ENCODE data around the gene FA2H.
"Not testable (repeated sequence)": the region's sequence is repeated elsewhere in the genome, so short reads cannot be mapped to it uniquely, and the experiment has no call there.

FA2H gene

GRCh38 chr16:74769586-74770190, 4.9 kb downstream of the FA2H start:
- DNase-seq (ENCODE audit: low read depth), result no peak

GRCh38 chr16:74768239-74768638, 6.4 kb downstream of the FA2H start:
- DNase-seq (ENCODE audit: low read depth), result no peak

DNA sequence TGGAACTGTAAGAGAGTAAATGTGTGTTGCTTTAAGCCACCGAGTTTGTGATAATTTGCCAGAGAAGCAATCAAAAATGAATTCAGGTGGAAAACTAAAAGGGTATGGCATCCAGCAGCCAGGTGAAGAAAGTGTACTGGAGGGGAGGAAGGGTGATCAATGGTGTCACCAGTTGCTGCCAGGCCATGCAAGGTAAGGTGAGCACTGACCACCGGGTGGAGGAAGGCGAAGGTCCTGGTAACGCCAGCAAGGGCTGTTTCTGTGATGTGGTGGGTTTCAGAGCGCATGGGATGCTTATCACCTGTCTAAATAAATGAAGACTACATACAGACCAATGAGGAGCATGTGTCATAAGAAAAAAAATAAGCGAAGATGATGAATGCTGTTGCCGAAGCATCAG, 6.9 kb downstream of the FA2H start:
- DNase-seq (ENCODE audit: low read depth), result no peak

- DNase-seq (ENCODE audit: low read depth), result no peak
Measured at GRCh38 chr16:74766729-74767128, 7.9 kb downstream of the FA2H start.

GRCh38 chr16:74764184-74764583, 10.4 kb downstream of the FA2H start:
- DNase-seq (ENCODE audit: low read depth), result not testable (repeated sequence)

- DNase-seq (ENCODE audit: low read depth), result no peak
Measured at GRCh38 chr16:74761665-74762064, 13.0 kb downstream of the FA2H start.

DNA sequence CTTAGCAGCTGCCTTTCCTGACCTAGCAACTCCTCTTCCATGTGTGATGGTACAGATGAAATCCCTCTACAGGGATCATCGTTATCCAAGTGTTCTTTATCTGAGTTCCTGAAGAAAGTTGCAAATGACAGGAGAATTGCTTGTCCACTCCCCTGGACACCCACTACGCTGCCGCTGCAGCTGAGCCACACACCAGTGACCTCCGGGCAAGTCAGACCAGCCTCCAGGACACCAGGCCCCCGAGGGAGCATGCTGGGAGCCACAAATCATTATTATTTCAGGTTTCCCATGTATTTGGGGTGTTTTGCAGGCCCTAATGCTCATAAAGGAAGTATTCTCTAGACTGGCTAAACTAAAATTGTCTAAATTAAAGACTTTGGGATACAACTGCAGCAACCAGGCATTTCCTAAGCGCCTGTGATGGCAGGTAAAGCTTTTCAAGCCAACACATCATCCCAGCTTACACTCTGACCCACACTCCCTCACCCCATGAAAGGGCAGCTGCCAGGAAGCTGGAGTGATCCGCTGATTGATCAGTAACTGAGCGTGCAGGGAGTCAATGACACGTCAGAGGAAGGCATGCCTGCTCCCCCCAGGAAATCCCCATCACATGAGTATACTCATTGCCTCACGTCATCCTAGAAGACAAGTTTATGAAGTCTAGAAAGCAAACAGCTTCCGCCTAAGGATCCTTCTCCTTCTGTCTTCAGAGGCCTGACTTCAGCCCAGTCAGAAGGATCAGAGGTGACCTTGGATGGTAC, 14.4 kb downstream of the FA2H start:
- DNase-seq (ENCODE audit: low read depth), result no peak

GRCh38 chr16:74759564-74759963, 15.1 kb downstream of the FA2H start:
- no peak for DNase-seq (ENCODE audit: low read depth)

DNA sequence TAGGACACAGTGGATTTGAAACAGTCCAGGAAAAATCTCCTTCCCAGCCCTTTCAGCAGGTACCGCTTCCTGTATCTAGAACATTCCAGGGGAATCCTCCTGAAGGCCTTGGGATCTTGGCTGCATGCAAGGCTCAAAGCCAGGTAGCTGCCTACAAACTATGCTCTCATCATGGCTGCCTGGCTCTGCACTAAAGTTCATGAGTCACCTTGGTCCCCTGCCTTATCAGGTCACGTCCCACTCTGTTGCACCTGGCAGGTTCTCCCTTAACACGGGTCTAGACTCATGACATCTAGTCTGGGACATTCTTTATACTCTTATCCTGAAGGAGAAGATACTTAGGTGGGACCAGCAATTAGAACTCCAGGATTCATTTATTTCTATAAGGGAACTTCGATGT, 15.8 kb downstream of the FA2H start:
- no peak for DNase-seq (ENCODE audit: low read depth)

DNA sequence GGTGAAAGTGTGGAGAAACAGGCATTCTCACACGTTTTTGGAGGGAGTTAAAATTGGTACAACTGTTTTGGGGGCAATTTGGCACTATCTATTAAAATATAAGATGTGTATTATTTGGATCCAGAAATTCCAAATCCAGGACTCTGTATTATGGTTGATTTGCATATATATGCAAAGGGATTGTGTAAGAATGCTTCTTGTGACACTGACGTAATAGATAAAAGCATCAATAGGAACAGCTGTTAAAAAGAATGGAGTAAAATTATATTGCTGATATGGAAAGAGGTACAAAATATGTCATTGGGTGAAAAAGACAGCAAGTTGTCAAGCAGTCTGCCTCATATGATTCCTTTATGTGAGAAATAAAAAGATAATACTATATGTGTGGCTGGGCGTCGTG, 17.3 kb downstream of the FA2H start:
- no peak for DNase-seq (ENCODE audit: low read depth)

DNA sequence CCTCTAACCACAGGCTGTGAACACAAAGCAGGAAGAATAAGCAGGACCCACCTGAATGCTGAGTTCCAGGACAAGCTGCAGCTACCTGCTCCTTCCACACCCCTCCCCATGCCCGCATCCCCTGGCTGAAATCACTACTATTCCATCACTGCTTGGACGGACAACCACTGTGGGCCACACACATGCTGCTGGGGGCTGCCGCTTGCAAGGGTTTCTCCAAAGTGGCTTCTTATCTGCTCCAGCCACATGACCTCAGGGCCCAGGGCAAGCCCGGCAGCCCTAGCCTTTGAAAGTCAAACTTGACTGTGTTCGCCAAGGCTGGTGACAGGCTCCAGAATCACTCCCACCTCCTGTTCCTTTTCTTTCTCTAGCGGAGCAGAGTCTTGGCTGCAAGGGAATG, 18.4 kb downstream of the FA2H start:
- no peak for DNase-seq (ENCODE audit: low read depth)

- DNase-seq (ENCODE audit: low read depth), result no peak
Measured at GRCh38 chr16:74753180-74753579, 21.4 kb downstream of the FA2H start.

GRCh38 chr16:74752756-74753155, 21.9 kb downstream of the FA2H start:
- no peak for DNase-seq (ENCODE audit: low read depth)

DNA sequence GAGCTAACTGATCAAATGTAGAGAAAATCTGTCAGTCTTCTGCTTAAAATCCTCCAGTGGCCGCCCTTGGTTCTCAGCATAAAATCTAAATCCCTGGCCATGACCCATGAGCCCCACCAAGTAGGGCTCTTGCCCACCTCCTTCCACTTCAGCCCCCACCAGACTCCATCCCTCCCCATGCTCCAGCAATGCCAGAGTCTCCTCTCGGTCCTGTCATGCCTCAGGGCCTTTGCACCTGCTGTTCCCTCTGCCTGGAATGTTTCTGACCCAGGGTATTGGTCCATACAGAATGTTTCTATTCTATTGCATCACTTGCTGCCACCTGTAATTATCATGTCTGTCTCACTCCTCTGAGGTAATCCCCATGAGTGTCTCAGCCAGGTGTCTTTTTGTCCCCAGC, 22.4 kb downstream of the FA2H start:
- DNase-seq (ENCODE audit: low read depth), result no peak

GRCh38 chr16:74751658-74752057, 23.0 kb downstream of the FA2H start:
- DNase-seq (ENCODE audit: low read depth), result no peak

- no peak for DNase-seq (ENCODE audit: low read depth)
Measured at GRCh38 chr16:74749291-74750055, 25.1 kb downstream of the FA2H start.

- no peak for DNase-seq (ENCODE audit: low read depth)
Measured at GRCh38 chr16:74748616-74749026, 26.0 kb downstream of the FA2H start.

GRCh38 chr16:74747716-74748615, 26.7 kb downstream of the FA2H start:
- DNase-seq (ENCODE audit: low read depth), result no peak

DNA sequence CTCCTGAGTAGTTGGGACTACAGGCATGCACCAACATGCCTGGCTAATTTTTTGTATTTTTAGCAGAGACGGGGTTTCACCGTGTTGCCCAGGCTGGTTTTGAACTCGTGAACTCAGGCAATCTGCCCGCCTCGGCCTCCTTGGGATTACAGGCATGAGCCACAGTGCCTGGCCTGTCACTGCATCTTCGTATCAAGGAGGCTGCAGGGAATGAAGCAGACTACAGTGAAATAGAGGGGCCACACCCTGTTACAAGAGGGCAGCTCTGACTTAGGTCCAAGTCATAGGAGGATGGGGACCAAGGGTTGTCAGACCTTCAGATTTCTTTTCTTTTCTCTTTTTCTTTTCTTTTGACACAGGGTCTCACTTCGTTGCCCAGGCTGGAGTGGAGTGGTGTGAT, 28.7 kb downstream of the FA2H start:
- no peak for DNase-seq (ENCODE audit: low read depth)

- no peak for DNase-seq (ENCODE audit: low read depth)
Measured at GRCh38 chr16:74745109-74745615, 29.5 kb downstream of the FA2H start.

- no peak for DNase-seq (ENCODE audit: low read depth)
Measured at GRCh38 chr16:74744566-74744965, 30.1 kb downstream of the FA2H start.
